ENCODE results near the gene CNNM3. TPM values are rescaled to one million over a fixed set of nuclear protein-coding genes. Genes with fewer than 3 reads are reported as not detected.

CNNM3 gene
- total RNA-seq, 4 donors from 2014 or later = 15.4 to 30.0 (median 18.8) TPM

GRCh38 chr2:96831679-96832078 lies 15.6 kb downstream of the CNNM3 start:
- DNase-seq (ENCODE audit: low spot score in 2 of 2) = no peak
- TF ChIP-seq CTCF (IDR thresholded peaks at IDR 0.05) = no peak
- TF ChIP-seq POLR2A (IDR thresholded peaks at IDR 0.05) = no peak
- intact Hi-C loops (cut with DNase I; ENCODE audit: low total_unique reads) = no loop called here
- H3K4me3 ChIP-seq (ENCODE audit: low read depth, poor library complexity, severe bottlenecking) = no peak overlapping the region
- 77 to 82% methylated on average over 10 of the region's 10 CpGs for WGBS, 2 donors

- no peak for TF ChIP-seq CTCF (IDR thresholded peaks at IDR 0.05)
- no peak for TF ChIP-seq POLR2A (IDR thresholded peaks at IDR 0.05)
- DNase-seq (ENCODE audit: low spot score in 2 of 2) = no peak
- 70 to 71% methylated on average over 9 to 11 of the region's 11 CpGs for WGBS, 2 donors
- intact Hi-C loops (cut with DNase I; ENCODE audit: low total_unique reads) = no loop called here
- H3K4me3 ChIP-seq (ENCODE audit: low read depth, poor library complexity, severe bottlenecking) = no peak overlapping the region
Measured at GRCh38 chr2:96832408-96832753, 16.3 kb downstream of the CNNM3 start.

GRCh38 chr2:96832754-96833507 lies 16.9 kb downstream of the CNNM3 start:
- no peak overlapping the region for H3K4me3 ChIP-seq (ENCODE audit: low read depth, poor library complexity, severe bottlenecking)
- whole genome bisulfite sequencing, 2 donors = 59 to 64% methylated on average over 18 of the region's 18 CpGs
- DNase-seq (ENCODE audit: low spot score in 2 of 2) = no peak
- TF ChIP-seq POLR2A (IDR thresholded peaks at IDR 0.05) (no peak), CTCF (IDR thresholded peaks at IDR 0.05) (no peak)
- intact Hi-C loops (cut with DNase I; ENCODE audit: low total_unique reads) = no loop called here

- H3K4me3 ChIP-seq (ENCODE audit: low read depth, poor library complexity, severe bottlenecking) = no peak overlapping the region
- TF ChIP-seq CTCF (IDR thresholded peaks at IDR 0.05) (no peak), POLR2A (IDR thresholded peaks at IDR 0.05) (no peak)
- intact Hi-C loops (cut with DNase I; ENCODE audit: low total_unique reads) = no loop called here
- 90 to 94% methylated on average over 4 of the region's 4 CpGs for WGBS, 2 donors
- DNase-seq (ENCODE audit: low spot score in 2 of 2) = no peak
Measured at GRCh38 chr2:96835830-96836229, 19.8 kb downstream of the CNNM3 start.

- WGBS, 2 donors = 92% methylated on average over 9 of the region's 9 CpGs
- no peak overlapping the region for H3K4me3 ChIP-seq (ENCODE audit: low read depth, poor library complexity, severe bottlenecking)
- no peak for DNase-seq (ENCODE audit: low spot score in 2 of 2)
- intact Hi-C loops (cut with DNase I; ENCODE audit: low total_unique reads) = no loop called here
- no peak for TF ChIP-seq CTCF (IDR thresholded peaks at IDR 0.05)
- TF ChIP-seq POLR2A (IDR thresholded peaks at IDR 0.05) = no peak
Measured at GRCh38 chr2:96837575-96837974, 21.5 kb downstream of the CNNM3 start.

All from lower leg skin (tissue), 4 donors.